ENCODE measurements around the gene ZFX.
A peak's percentile ranks its signal among the peaks of the same experiment; 100 is the strongest.

Gene ZFX

GRCh38 chrX:24262309-24262708 is 112.8 kb downstream of the ZFX start:
- no peak for DNase-seq (ENCODE audit: low read depth)
- TF ChIP-seq CTCF (conservative IDR thresholded peaks at IDR 0.05; ENCODE audit: control insufficient read depth, insufficient read depth, low read depth, low read length): no peak
- H3K4me3 ChIP-seq (ENCODE audit: control insufficient read depth, low read depth, low read length): no peak overlapping the region

GRCh38 chrX:24264383-24264782 is 114.9 kb downstream of the ZFX start:
- TF ChIP-seq CTCF (conservative IDR thresholded peaks at IDR 0.05; ENCODE audit: control insufficient read depth, insufficient read depth, low read depth, low read length): no peak
- DNase-seq (ENCODE audit: low read depth): peak; percentile 7

More at GRCh38 chrX:24264383-24264782, 114.9 kb downstream of the ZFX start:
- H3K4me3 ChIP-seq (ENCODE audit: control insufficient read depth, low read depth, low read length): no peak overlapping the region

Data from fibroblast of mammary gland (primary cell).